ENCODE data around the gene PTGR1. TPM values are rescaled to one million over a fixed set of nuclear protein-coding genes. Genes with fewer than 3 reads are reported as not detected.

PTGR1 gene
- total RNA-seq, 1 experiment from 2014 or later: not detected

GRCh38 chr9:111548623-111549022, 50.8 kb downstream of the PTGR1 start:
- Histone ChIP-seq H3K9me2 (replicated peaks; ENCODE audit: insufficient read depth, low read length) (no peaks in the 10 kb centered on the region), H3K9ac (ENCODE audit: low read length) (no peak overlapping the region), H3K4me2 (ENCODE audit: low read depth, low read length, poor library complexity, severe bottlenecking) (no peak overlapping the region), H3K27me3 (ENCODE audit: low read length) (no peaks in the 10 kb centered on the region), H3K4me1 (ENCODE audit: low read length) (no peaks in the 10 kb centered on the region), H4K20me1 (ENCODE audit: insufficient read depth, low read depth, low read length) (no peaks in the 10 kb centered on the region), H3K79me2 (ENCODE audit: low read length) (no peaks in the 10 kb centered on the region), H3K9me3 (ENCODE audit: low read length) (peaks cover 31% of the 10 kb centered on the region), H3K36me3 (ENCODE audit: insufficient read depth, low read length) (no peaks in the 10 kb centered on the region), H2AFZ (ENCODE audit: low read length) (no peak overlapping the region), H3K27ac (ENCODE audit: low read length) (no peak overlapping the region), H3K4me3 (ENCODE audit: low read length) (no peak overlapping the region)
- DNase-seq: no peak

GRCh38 chr9:111542497-111543254, 56.8 kb downstream of the PTGR1 start:
- no peaks in the 10 kb centered on the region for H3K79me2 ChIP-seq (ENCODE audit: low read length)
- no peaks in the 10 kb centered on the region for H3K9me2 ChIP-seq (replicated peaks; ENCODE audit: insufficient read depth, low read length)
- no peak overlapping the region for H3K4me2 ChIP-seq (ENCODE audit: low read depth, low read length, poor library complexity, severe bottlenecking)
- H3K27ac ChIP-seq (ENCODE audit: low read length): no peak overlapping the region
- no peaks in the 10 kb centered on the region for H3K36me3 ChIP-seq (ENCODE audit: insufficient read depth, low read length)
- H3K9ac ChIP-seq (ENCODE audit: low read length): no peak overlapping the region
- no peak for DNase-seq
- H3K27me3 ChIP-seq (ENCODE audit: low read length): no peaks in the 10 kb centered on the region
- H4K20me1 ChIP-seq (ENCODE audit: insufficient read depth, low read depth, low read length): no peaks in the 10 kb centered on the region
- no peak overlapping the region for H2AFZ ChIP-seq (ENCODE audit: low read length)
- peaks cover 49% of the 10 kb centered on the region for H3K9me3 ChIP-seq (ENCODE audit: low read length)
- H3K4me1 ChIP-seq (ENCODE audit: low read length): no peaks in the 10 kb centered on the region
- H3K4me3 ChIP-seq (ENCODE audit: low read length): no peak overlapping the region

GRCh38 chr9:111533099-111533790, 66.2 kb downstream of the PTGR1 start:
- Histone ChIP-seq H3K9ac (ENCODE audit: low read length) (no peak overlapping the region), H3K27ac (ENCODE audit: low read length) (no peak overlapping the region), H3K9me2 (replicated peaks; ENCODE audit: insufficient read depth, low read length) (no peaks in the 10 kb centered on the region), H3K4me2 (ENCODE audit: low read depth, low read length, poor library complexity, severe bottlenecking) (no peak overlapping the region), H4K20me1 (ENCODE audit: insufficient read depth, low read depth, low read length) (no peaks in the 10 kb centered on the region), H3K79me2 (ENCODE audit: low read length) (no peaks in the 10 kb centered on the region), H2AFZ (ENCODE audit: low read length) (no peak overlapping the region), H3K4me1 (ENCODE audit: low read length) (no peaks in the 10 kb centered on the region), H3K4me3 (ENCODE audit: low read length) (no peak overlapping the region), H3K36me3 (ENCODE audit: insufficient read depth, low read length) (no peaks in the 10 kb centered on the region), H3K27me3 (ENCODE audit: low read length) (no peaks in the 10 kb centered on the region), H3K9me3 (ENCODE audit: low read length) (no peaks in the 10 kb centered on the region)
- no peak for DNase-seq

GRCh38 chr9:111531716-111532115, 67.7 kb downstream of the PTGR1 start:
- Histone ChIP-seq H3K9me3 (ENCODE audit: low read length) (no peaks in the 10 kb centered on the region), H3K27me3 (ENCODE audit: low read length) (no peaks in the 10 kb centered on the region), H3K4me1 (ENCODE audit: low read length) (no peaks in the 10 kb centered on the region), H3K9me2 (replicated peaks; ENCODE audit: insufficient read depth, low read length) (no peaks in the 10 kb centered on the region), H2AFZ (ENCODE audit: low read length) (no peak overlapping the region), H3K36me3 (ENCODE audit: insufficient read depth, low read length) (no peaks in the 10 kb centered on the region), H3K9ac (ENCODE audit: low read length) (no peak overlapping the region), H3K79me2 (ENCODE audit: low read length) (no peaks in the 10 kb centered on the region), H3K4me3 (ENCODE audit: low read length) (no peak overlapping the region), H4K20me1 (ENCODE audit: insufficient read depth, low read depth, low read length) (no peaks in the 10 kb centered on the region), H3K27ac (ENCODE audit: low read length) (no peak overlapping the region), H3K4me2 (ENCODE audit: low read depth, low read length, poor library complexity, severe bottlenecking) (no peak overlapping the region)
- no peak for DNase-seq

GRCh38 chr9:111529787-111530186, 69.7 kb downstream of the PTGR1 start:
- no peak overlapping the region for H3K9ac ChIP-seq (ENCODE audit: low read length)
- no peaks in the 10 kb centered on the region for H3K4me1 ChIP-seq (ENCODE audit: low read length)
- no peaks in the 10 kb centered on the region for H3K9me3 ChIP-seq (ENCODE audit: low read length)
- no peaks in the 10 kb centered on the region for H3K79me2 ChIP-seq (ENCODE audit: low read length)
- H3K27ac ChIP-seq (ENCODE audit: low read length): no peak overlapping the region
- H3K4me3 ChIP-seq (ENCODE audit: low read length): no peak overlapping the region
- no peaks in the 10 kb centered on the region for H4K20me1 ChIP-seq (ENCODE audit: insufficient read depth, low read depth, low read length)
- H3K27me3 ChIP-seq (ENCODE audit: low read length): no peaks in the 10 kb centered on the region
- H3K36me3 ChIP-seq (ENCODE audit: insufficient read depth, low read length): no peaks in the 10 kb centered on the region
- no peak overlapping the region for H2AFZ ChIP-seq (ENCODE audit: low read length)
- H3K9me2 ChIP-seq (replicated peaks; ENCODE audit: insufficient read depth, low read length): no peaks in the 10 kb centered on the region
- no peak for DNase-seq
- H3K4me2 ChIP-seq (ENCODE audit: low read depth, low read length, poor library complexity, severe bottlenecking): no peak overlapping the region

- Histone ChIP-seq H3K9me2 (replicated peaks; ENCODE audit: insufficient read depth, low read length) (no peaks in the 10 kb centered on the region), H3K9me3 (ENCODE audit: low read length) (no peaks in the 10 kb centered on the region), H3K79me2 (ENCODE audit: low read length) (no peaks in the 10 kb centered on the region), H3K4me1 (ENCODE audit: low read length) (no peaks in the 10 kb centered on the region), H4K20me1 (ENCODE audit: insufficient read depth, low read depth, low read length) (no peaks in the 10 kb centered on the region), H3K4me2 (ENCODE audit: low read depth, low read length, poor library complexity, severe bottlenecking) (no peak overlapping the region), H3K4me3 (ENCODE audit: low read length) (no peak overlapping the region), H3K9ac (ENCODE audit: low read length) (no peak overlapping the region), H3K36me3 (ENCODE audit: insufficient read depth, low read length) (no peaks in the 10 kb centered on the region), H2AFZ (ENCODE audit: low read length) (no peak overlapping the region), H3K27ac (ENCODE audit: low read length) (no peak overlapping the region), H3K27me3 (ENCODE audit: low read length) (no peaks in the 10 kb centered on the region)
- DNase-seq: no peak
Observed at GRCh38 chr9:111527347-111527746, 72.1 kb downstream of the PTGR1 start.

GRCh38 chr9:111525056-111525977, 74.1 kb downstream of the PTGR1 start, which contains the start of gene ZNF483:
Gene ZNF483 (plus strand): TSS chr9:111525179. CDS start chr9:111527396, 2,217 bp downstream.
- Histone ChIP-seq H3K4me3 (ENCODE audit: low read length) (no peak within 1 kb of the TSS), H3K27ac (ENCODE audit: low read length) (no peak within 1 kb of the TSS), H3K9me3 (ENCODE audit: low read length) (no peaks in the 10 kb centered on the region), H3K4me1 (ENCODE audit: low read length) (no peaks in the 10 kb centered on the region), H3K79me2 (ENCODE audit: low read length) (no peaks in the 10 kb centered on the region), H3K9ac (ENCODE audit: low read length) (no peak within 1 kb of the TSS), H3K27me3 (ENCODE audit: low read length) (no peaks in the 10 kb centered on the region), H2AFZ (ENCODE audit: low read length) (no peak within 1 kb of the TSS), H3K36me3 (ENCODE audit: insufficient read depth, low read length) (no peaks in the 10 kb centered on the region), H3K4me2 (ENCODE audit: low read depth, low read length, poor library complexity, severe bottlenecking) (peak within 1 kb of the TSS; percentile 13), H4K20me1 (ENCODE audit: insufficient read depth, low read depth, low read length) (no peaks in the 10 kb centered on the region), H3K9me2 (replicated peaks; ENCODE audit: insufficient read depth, low read length) (no peaks in the 10 kb centered on the region)
- DNase-seq: no peak

- Histone ChIP-seq H3K36me3 (ENCODE audit: insufficient read depth, low read length) (no peaks in the 10 kb centered on the region), H3K9ac (ENCODE audit: low read length) (no peak overlapping the region), H3K27ac (ENCODE audit: low read length) (no peak overlapping the region), H3K4me2 (ENCODE audit: low read depth, low read length, poor library complexity, severe bottlenecking) (no peak overlapping the region), H3K79me2 (ENCODE audit: low read length) (no peaks in the 10 kb centered on the region), H4K20me1 (ENCODE audit: insufficient read depth, low read depth, low read length) (no peaks in the 10 kb centered on the region), H3K9me3 (ENCODE audit: low read length) (no peaks in the 10 kb centered on the region), H3K4me3 (ENCODE audit: low read length) (no peak overlapping the region), H3K27me3 (ENCODE audit: low read length) (no peaks in the 10 kb centered on the region), H3K9me2 (replicated peaks; ENCODE audit: insufficient read depth, low read length) (no peaks in the 10 kb centered on the region), H2AFZ (ENCODE audit: low read length) (no peak overlapping the region), H3K4me1 (ENCODE audit: low read length) (no peaks in the 10 kb centered on the region)
- no peak for DNase-seq
Observed at GRCh38 chr9:111524731-111525055, 74.8 kb downstream of the PTGR1 start.

Measured in Karpas-422 (cell line).